Posterior vena cava (tissue), 2 donors: ENCODE data around the gene ILK. TPM values are rescaled to one million over a fixed set of nuclear protein-coding genes. Genes with fewer than 3 reads are reported as not detected.

Experiments used
- total RNA-seq, 2 donors: library from RNA; stranded (reverse); fragmentation: NEBNext Ultra II Directional; extraction: Animal tissue kit (Norgen Biotek cat#: 25700); gene quantifications; one replicate each; pipeline ENCODE4 v1.2.1, GENCODE V29; 2021
- donor health status: DM: yes; HTN: yes; CAD: no.
- donor health status: DM: yes; HTN: yes; CAD: no.

Gene ILK
- total RNA-seq, 2 donors from 2014 or later: 340 to 384 TPM

Other genes starting within 250 kb of the ILK start
- gene SMPD1, start 213.3 kb upstream of the ILK start, total RNA-seq: 10 to 100 TPM; 35.4 to 51.6 TPM
- gene APBB1, start 184.7 kb upstream of the ILK start, total RNA-seq: 10 to 100 TPM; 43.6 to 65.3 TPM
- 1 to 10 TPM; 1.2 to 1.7 TPM for gene HPX, start 162.8 kb upstream of the ILK start, total RNA-seq
- gene TRIM3, start 129.8 kb upstream of the ILK start, total RNA-seq: 10 to 100 TPM; 22.0 to 23.2 TPM
- 10 to 100 TPM; 27.4 to 29.2 TPM for gene ARFIP2, start 122.4 kb upstream of the ILK start, total RNA-seq
- 10 to 100 TPM; 33.6 to 34.9 TPM for gene TIMM10B, start 122.3 kb upstream of the ILK start, total RNA-seq
- 10 to 100 TPM in 1 of 2 donors, 1 to 10 TPM in 1; 9.3 to 10.3 TPM for gene DNHD1, start 106.5 kb upstream of the ILK start, total RNA-seq
- 10 to 100 TPM; 16.6 to 17.6 TPM for gene RRP8, start 158 bp upstream of the ILK start, total RNA-seq
- gene TAF10, start 8.4 kb downstream of the ILK start, total RNA-seq: 100 to 1,000 TPM in 1 of 2 donors, 10 to 100 TPM in 1; 85.9 to 107 TPM
- 100 to 1,000 TPM in 1 of 2 donors, 10 to 100 TPM in 1; 80.9 to 137 TPM for gene TPP1, start 15.6 kb downstream of the ILK start, total RNA-seq
- 10 to 100 TPM; 28.9 to 42.3 TPM for gene DCHS1, start 52.0 kb downstream of the ILK start, total RNA-seq
- 10 to 100 TPM; 25.6 to 28.2 TPM for gene MRPL17, start 79.6 kb downstream of the ILK start, total RNA-seq
- under 1 TPM in 1 of 2 donors, not detected in 1; 0.10 TPM for gene OR2AG2, start 168.2 kb downstream of the ILK start, total RNA-seq
- not detected for gene OR2AG1, start 179.2 kb downstream of the ILK start, total RNA-seq
- gene OR6A2, start 195.9 kb downstream of the ILK start, total RNA-seq: under 1 TPM in 1 of 2 donors, not detected in 1; 0.33 TPM
- not detected for gene OR10A5, start 241.9 kb downstream of the ILK start, total RNA-seq